Breast epithelium (tissue), 4 donors: ENCODE data around the gene DHX16. TPM values are rescaled to one million over a fixed set of nuclear protein-coding genes. Genes with fewer than 3 reads are reported as not detected.
A peak's percentile ranks its signal among the peaks of the same experiment; 100 is the strongest.
"Not testable (repeated sequence)": the region's sequence is repeated elsewhere in the genome, so short reads cannot be mapped to it uniquely, and the experiment has no call there.

Experiments used
- DNase-seq, 2 donors: peaks; one replicate each; pipeline ENCODE4 v3.0.0-alpha.2; 2019; ENCODE audit warnings: low spot score in 2 of 2
- H3K27ac ChIP-seq, 2 donors: fragments of 200-600 bp; sonication (generic) in 1 of 2; one replicate each; pipeline ENCODE4 v1.5.1; 2016 to 2019; ENCODE audit warnings: mild to moderate bottlenecking in 1 of 2
- H3K27me3 ChIP-seq, 2 donors: fragments of 200-600 bp; sonication (generic) in 1 of 2; one replicate each; pipeline versions ENCODE4 v1.5.1 to v1.6.0; 2017 to 2019; ENCODE audit warnings: control low read depth in 1 of 2, mild to moderate bottlenecking in 1 of 2
- H3K36me3 ChIP-seq: fragments of 200-600 bp; one replicate; pipeline ENCODE4 v1.5.1; 2019
- H3K4me1 ChIP-seq, 2 donors: fragments of 200-600 bp; sonication (generic); one replicate each; pipeline ENCODE4 v1.5.1; 2016 to 2019; ENCODE audit warnings: control low read depth in 1 of 2
- H3K4me3 ChIP-seq, 3 donors: fragments of 200-600 bp; sonication (generic); 1 replicate in 2 of 3; 2 replicates in 1 of 3; pipeline ENCODE4 v1.5.1; 2016 to 2019; ENCODE audit warnings: mild to moderate bottlenecking in 3 of 3, moderate library complexity in 2 of 3
- H3K9me3 ChIP-seq, 2 donors: fragments of 200-600 bp; sonication (generic) in 1 of 2; one replicate each; pipeline ENCODE4 v1.5.1; 2016 to 2019; ENCODE audit warnings: control low read depth in 1 of 2
- POLR2A ChIP-seq: fragments of 450-650 bp; IDR thresholded peaks from one replicate; pipeline ENCODE4 v1.6.1; 2016; ENCODE audit warnings: antibody characterized with exemption, mild to moderate bottlenecking, moderate library complexity
- POLR2AphosphoS5 ChIP-seq, 3 donors: sonication (generic); formaldehyde crosslinking; IDR thresholded peaks; one replicate each; pipeline ENCODE4 v1.6.1; 2017; ENCODE audit warnings: antibody characterized with exemption in 3 of 3
- intact Hi-C: fragments of 100-400 bp; cut with DNase I; formaldehyde crosslinking; loops from one replicate; pipeline ENCODE4 v1.15.1; 2023; ENCODE audit warnings: low total_unique reads
- total RNA-seq, 3 donors: library from RNA; depleted of rRNA; stranded (reverse); fragments of >200 nt; gene quantifications; one replicate each; pipeline ENCODE4 v1.1.0, GENCODE V29; 2016
- TF ChIP-seq, protein P1 (sequence below), 3 donors: fragments of 450-650 bp; IDR thresholded peaks; one replicate each; pipeline ENCODE4 v1.5.1; 2016 to 2017; ENCODE audit warnings: antibody characterized with exemption in 3 of 3, mild to moderate bottlenecking in 3 of 3, moderate library complexity in 3 of 3

Gene DHX16
- total RNA-seq, 3 donors from 2014 or later: 23.5 to 35.3 (median 26.2) TPM

DNA sequence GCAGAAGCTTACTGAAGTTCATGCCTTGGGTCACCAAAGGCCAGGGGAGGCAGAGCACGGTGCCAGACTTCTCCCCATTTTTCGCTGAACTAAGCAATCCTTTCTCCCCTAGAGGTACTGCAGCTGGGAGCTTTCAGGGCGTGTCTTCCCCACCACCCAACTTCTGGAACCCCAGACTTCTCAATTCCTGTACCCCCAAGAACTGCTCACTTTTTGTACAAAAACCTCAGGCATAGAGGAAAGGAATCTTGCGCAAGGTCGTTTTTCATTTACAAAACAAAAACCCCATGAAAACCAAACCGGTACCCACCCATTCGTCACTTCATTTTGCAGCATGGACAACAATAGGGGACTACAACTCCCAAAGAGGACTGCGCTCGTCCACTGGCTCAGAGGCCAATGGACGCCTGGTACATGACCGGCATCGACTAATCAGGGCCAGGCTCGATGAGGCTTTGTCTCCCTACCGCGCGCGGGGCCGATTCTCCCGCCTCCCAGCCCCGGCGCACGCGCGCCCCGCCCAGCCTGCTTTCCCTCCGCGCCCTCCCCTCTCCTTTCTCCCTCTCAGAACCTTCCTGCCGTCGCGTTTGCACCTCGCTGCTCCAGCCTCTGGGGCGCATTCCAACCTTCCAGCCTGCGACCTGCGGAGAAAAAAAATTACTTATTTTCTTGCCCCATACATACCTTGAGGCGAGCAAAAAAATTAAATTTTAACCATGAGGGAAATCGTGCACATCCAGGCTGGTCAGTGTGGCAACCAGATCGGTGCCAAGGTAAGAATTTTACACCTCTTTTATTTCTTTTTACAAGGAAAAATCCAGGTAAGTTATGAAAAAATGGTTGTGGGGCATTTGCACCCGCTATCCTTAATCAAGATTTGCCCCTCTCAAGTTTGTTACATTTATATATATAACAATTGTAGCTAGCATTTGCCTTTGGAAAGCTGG lies 47.3 kb upstream of the DHX16 start, which contains the start of gene TUBB:
TUBB (plus strand) TSS at position 562 of the 947 bp plus-strand sequence; CDS start at position 717, 155 bp downstream.
- H3K27ac ChIP-seq: peak within 1 kb of the TSS; percentile 88 to 94
- intact Hi-C loops: loop anchor here (5.0 kb wide), 1 partner anchor 163 kb away; the partner anchor contains the start of genes GNL1 and PRR3
- DNase-seq: peak; percentile 96 to 97
- TF ChIP-seq POLR2A (peak; percentile 56), POLR2AphosphoS5 (IDR thresholded peaks at IDR 0.05) (peak; percentile 56 to 84 (median 72))
- TF ChIP-seq, protein P1, sequence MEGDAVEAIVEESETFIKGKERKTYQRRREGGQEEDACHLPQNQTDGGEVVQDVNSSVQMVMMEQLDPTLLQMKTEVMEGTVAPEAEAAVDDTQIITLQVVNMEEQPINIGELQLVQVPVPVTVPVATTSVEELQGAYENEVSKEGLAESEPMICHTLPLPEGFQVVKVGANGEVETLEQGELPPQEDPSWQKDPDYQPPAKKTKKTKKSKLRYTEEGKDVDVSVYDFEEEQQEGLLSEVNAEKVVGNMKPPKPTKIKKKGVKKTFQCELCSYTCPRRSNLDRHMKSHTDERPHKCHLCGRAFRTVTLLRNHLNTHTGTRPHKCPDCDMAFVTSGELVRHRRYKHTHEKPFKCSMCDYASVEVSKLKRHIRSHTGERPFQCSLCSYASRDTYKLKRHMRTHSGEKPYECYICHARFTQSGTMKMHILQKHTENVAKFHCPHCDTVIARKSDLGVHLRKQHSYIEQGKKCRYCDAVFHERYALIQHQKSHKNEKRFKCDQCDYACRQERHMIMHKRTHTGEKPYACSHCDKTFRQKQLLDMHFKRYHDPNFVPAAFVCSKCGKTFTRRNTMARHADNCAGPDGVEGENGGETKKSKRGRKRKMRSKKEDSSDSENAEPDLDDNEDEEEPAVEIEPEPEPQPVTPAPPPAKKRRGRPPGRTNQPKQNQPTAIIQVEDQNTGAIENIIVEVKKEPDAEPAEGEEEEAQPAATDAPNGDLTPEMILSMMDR (IDR thresholded peaks at IDR 0.05): peak in 2 of 3 donors; percentile 34 to 53
- H3K27me3 ChIP-seq: no peaks in the 10 kb centered on the region
- H3K4me3 ChIP-seq: peak within 1 kb of the TSS; percentile 67 to 94 (median 93)
- H3K36me3 ChIP-seq: no peaks in the 10 kb centered on the region
- H3K4me1 ChIP-seq: peaks cover 2 to 14% of the 10 kb centered on the region in 2 donors
- H3K9me3 ChIP-seq: no peaks in the 10 kb centered on the region

DNA sequence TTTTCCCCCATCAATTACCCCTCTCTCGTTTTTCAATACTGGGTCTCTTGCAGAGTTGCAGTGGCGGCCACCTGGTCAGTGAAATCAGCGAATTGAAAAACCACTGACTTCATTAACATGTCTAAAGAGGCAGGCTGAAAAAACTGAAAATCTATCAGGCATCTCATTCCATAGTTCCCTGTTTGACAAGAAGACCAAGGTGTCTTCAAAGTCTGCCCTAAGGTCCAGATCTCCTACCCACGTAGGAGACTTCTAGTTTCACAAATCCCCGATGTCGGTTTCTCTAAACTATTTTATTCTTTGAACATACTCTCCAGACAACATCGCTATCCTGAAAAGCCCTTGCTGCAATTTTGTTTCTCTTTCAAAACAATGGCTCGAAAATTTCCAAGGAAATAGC lies 46.5 kb upstream of the DHX16 start:
- Histone ChIP-seq H3K4me1 (peaks cover 0 to 14% of the 10 kb centered on the region in 2 donors), H3K36me3 (no peaks in the 10 kb centered on the region), H3K27me3 (no peaks in the 10 kb centered on the region), H3K27ac (peak overlapping the region; percentile 69 to 88), H3K9me3 (no peaks in the 10 kb centered on the region), H3K4me3 (peak overlapping the region; percentile 67 to 94 (median 93))
- DNase-seq: no peak
- intact Hi-C loops: no loop called here
- TF ChIP-seq POLR2A: no peak
- no peak for TF ChIP-seq POLR2AphosphoS5 (IDR thresholded peaks at IDR 0.05)
- TF ChIP-seq, protein P1 (IDR thresholded peaks at IDR 0.05): no peak

DNA sequence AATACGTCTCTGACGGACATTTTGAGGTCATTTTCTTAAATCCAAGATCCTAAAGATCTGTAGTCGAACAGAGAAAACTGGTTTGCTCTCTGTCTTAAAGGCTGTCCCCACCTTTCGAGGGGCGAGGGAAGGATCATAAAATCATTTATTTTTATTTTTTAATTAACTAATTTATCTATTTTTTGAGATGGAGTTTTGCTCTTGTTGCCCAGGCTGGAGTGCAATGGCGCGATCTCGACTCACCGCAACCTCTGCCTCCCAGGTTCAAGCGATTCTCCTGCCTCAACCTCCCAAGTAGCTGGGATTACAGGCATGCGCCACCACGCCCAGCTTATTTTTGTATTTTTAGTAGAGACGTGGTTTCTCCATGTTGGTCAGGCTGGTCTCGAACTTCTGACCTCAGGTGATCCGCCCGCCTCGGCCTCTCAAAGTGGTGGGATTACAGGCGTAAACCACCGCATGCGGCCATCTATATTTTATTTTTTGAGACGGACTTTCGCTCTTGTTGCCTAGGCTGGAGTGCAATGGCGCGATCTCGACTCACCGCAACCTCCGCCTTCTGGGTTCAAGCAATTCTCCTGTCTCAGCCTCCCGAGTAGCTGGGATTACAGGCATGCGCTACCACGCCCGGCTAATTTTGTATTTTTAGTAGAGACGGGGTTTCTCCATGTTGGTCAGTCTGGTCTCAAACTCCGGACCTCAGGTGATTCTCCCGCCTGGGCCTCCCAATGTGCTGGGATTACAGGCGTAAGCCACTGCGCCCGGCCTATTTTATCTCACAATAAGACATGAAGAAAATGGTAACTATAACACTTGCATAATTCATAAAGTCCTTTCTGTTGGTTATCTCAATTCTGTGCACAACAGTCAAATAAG lies 45.3 kb upstream of the DHX16 start:
- peak overlapping the region; percentile 55 to 86 (median 65) for H3K4me3 ChIP-seq

DNA sequence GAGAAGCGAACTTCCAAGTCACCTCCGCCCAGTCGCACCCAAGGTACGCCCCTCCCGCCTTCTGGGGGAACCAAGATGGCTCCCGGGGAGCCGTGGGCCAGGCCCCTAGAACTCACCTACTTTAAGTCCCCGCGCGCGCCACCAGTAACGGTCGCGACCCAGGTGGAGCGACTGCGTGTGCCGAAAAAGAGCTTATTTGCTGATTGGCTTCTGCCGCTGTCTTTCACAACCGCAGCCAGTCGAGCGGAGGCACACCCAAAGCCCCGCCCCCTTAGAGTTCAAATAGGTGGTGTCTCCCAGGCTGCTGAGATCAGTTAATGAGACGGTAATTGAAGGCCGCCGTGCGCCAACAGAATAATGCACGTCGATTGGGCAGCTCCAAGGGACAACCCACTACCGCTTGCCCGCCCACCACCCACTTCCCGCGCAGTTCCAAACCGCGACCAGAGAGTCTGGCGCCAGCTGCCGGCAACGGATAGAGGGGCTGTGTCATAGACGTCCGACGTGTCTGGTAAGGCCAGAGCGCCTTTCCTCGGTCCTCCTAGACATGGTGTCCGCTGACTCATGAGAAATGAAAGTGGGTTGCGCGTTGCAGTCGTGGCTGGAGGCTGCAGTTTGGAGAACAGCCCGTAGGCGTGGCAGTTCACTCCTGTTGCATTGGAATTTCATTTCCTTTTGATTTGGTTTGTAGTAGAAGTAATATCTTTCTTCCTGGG lies 44.5 kb upstream of the DHX16 start, which contains the start of gene MDC1:
MDC1 (minus strand) TSS at position 153 of the 716 bp plus-strand sequence. CDS start 2,106 bp downstream, outside the sequence.
- intact Hi-C loops: no loop called here

More for the DNA sequence above, 45.3 kb upstream of the DHX16 start:
- DNase-seq, H3K9me3 ChIP-seq, intact Hi-C loops, H3K36me3 ChIP-seq, H3K27me3 ChIP-seq: not testable (repeated sequence)
- H3K4me1 ChIP-seq: peaks cover 0 to 14% of the 10 kb centered on the region in 2 donors
- H3K27ac ChIP-seq: peak overlapping the region; percentile 93 to 96

More for the DNA sequence above, 44.5 kb upstream of the DHX16 start, which contains the start of gene MDC1:
- H3K4me3 ChIP-seq: peak within 1 kb of the TSS; percentile 55 to 86 (median 65)
- no peaks in the 10 kb centered on the region for H3K27me3 ChIP-seq
- H3K4me1 ChIP-seq: peaks cover 0 to 14% of the 10 kb centered on the region in 2 donors
- no peaks in the 10 kb centered on the region for H3K9me3 ChIP-seq
- H3K27ac ChIP-seq: peak within 1 kb of the TSS; percentile 93 to 96
- peaks cover 9% of the 10 kb centered on the region for H3K36me3 ChIP-seq
- TF ChIP-seq, protein P1 (IDR thresholded peaks at IDR 0.05): peak; percentile 36 to 48 (median 42)
- TF ChIP-seq POLR2A (no peak), POLR2AphosphoS5 (IDR thresholded peaks at IDR 0.05) (peak; percentile 89 to 91 (median 89))
- DNase-seq: peak; percentile 99 to 100
